ENCODE measurements around the gene EML6. TPM values are rescaled to one million over a fixed set of nuclear protein-coding genes. Genes with fewer than 3 reads are reported as not detected.

The EML6 gene
- total and polyA plus RNA-seq, 2 of the 13 experiments (the other 11 are each of a cell fraction or from before 2014, with no cell fraction given), result 17.2 to 32.4 TPM

DNA sequence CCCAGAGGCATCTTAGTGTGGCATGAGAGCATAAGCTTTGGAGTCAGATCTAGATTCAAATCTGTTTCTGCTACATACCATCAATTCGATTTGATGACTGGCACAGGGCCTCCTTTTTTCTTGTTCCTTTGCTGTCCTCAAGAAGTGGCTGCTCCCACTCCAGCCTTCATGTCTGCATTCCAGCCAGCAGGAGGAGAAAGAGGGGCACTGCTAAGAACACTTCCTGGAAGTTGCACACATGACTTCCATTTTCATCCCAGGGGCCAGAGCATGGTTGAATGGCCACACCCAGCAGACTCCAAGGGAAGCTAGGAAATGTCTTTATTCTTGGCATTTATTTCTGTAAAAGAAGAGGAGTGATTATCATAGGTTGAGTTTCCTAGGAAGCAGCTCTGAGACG is 50.4 kb downstream of the EML6 start (continued):
- TF ChIP-seq, protein P1, sequence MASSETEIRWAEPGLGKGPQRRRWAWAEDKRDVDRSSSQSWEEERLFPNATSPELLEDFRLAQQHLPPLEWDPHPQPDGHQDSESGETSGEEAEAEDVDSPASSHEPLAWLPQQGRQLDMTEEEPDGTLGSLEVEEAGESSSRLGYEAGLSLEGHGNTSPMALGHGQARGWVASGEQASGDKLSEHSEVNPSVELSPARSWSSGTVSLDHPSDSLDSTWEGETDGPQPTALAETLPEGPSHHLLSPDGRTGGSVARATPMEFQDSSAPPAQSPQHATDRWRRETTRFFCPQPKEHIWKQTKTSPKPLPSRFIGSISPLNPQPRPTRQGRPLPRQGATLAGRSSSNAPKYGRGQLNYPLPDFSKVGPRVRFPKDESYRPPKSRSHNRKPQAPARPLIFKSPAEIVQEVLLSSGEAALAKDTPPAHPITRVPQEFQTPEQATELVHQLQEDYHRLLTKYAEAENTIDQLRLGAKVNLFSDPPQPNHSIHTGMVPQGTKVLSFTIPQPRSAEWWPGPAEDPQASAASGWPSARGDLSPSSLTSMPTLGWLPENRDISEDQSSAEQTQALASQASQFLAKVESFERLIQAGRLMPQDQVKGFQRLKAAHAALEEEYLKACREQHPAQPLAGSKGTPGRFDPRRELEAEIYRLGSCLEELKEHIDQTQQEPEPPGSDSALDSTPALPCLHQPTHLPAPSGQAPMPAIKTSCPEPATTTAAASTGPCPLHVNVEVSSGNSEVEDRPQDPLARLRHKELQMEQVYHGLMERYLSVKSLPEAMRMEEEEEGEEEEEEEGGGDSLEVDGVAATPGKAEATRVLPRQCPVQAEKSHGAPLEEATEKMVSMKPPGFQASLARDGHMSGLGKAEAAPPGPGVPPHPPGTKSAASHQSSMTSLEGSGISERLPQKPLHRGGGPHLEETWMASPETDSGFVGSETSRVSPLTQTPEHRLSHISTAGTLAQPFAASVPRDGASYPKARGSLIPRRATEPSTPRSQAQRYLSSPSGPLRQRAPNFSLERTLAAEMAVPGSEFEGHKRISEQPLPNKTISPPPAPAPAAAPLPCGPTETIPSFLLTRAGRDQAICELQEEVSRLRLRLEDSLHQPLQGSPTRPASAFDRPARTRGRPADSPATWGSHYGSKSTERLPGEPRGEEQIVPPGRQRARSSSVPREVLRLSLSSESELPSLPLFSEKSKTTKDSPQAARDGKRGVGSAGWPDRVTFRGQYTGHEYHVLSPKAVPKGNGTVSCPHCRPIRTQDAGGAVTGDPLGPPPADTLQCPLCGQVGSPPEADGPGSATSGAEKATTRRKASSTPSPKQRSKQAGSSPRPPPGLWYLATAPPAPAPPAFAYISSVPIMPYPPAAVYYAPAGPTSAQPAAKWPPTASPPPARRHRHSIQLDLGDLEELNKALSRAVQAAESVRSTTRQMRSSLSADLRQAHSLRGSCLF (CRISPR knock-in tag; IDR thresholded peaks at IDR 0.05; ENCODE audit: borderline replicate concordance), result no peak
- no peak for TF ChIP-seq ZSCAN29 (CRISPR knock-in tag; conservative IDR thresholded peaks at IDR 0.05)
- TF ChIP-seq EHMT2 (IDR thresholded peaks at IDR 0.05; ENCODE audit: borderline replicate concordance, low read depth, low read length), result 0 out of 2 replicates have a peak, but pooled peaks have one; percentile 28
- no peak for TF ChIP-seq ZFX (CRISPR knock-in tag; IDR thresholded peaks at IDR 0.05; ENCODE audit: low read depth)
- TF ChIP-seq BCLAF1 (IDR thresholded peaks at IDR 0.05), result no peak
- TF ChIP-seq ZNF337 (CRISPR knock-in tag; IDR thresholded peaks at IDR 0.05; ENCODE audit: borderline replicate concordance, low read depth), result no peak
- peak; percentile 18; the same call in 1 of the 2 replicates for TF ChIP-seq STAG1 (CRISPR knock-in tag; IDR thresholded peaks at IDR 0.05)
- TF ChIP-seq TEF (CRISPR knock-in tag; IDR thresholded peaks at IDR 0.05), result no peak
- TF ChIP-seq, protein P2, sequence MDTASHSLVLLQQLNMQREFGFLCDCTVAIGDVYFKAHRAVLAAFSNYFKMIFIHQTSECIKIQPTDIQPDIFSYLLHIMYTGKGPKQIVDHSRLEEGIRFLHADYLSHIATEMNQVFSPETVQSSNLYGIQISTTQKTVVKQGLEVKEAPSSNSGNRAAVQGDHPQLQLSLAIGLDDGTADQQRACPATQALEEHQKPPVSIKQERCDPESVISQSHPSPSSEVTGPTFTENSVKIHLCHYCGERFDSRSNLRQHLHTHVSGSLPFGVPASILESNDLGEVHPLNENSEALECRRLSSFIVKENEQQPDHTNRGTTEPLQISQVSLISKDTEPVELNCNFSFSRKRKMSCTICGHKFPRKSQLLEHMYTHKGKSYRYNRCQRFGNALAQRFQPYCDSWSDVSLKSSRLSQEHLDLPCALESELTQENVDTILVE (CRISPR knock-in tag; IDR thresholded peaks at IDR 0.05), result no peak
- no peak for TF ChIP-seq ZKSCAN5 (CRISPR knock-in tag; IDR thresholded peaks at IDR 0.05)
- TF ChIP-seq ZNF605 (CRISPR knock-in tag; IDR thresholded peaks at IDR 0.05), result no peak
